HCT116 (cell line): ENCODE data around the gene C9orf85.

Experiments
- EGR1 ChIP-seq: IDR thresholded peaks from 2 replicates; pipeline ENCODE4 v1.6.1; 2012; ENCODE audit warnings: low read depth
- EZH2 ChIP-seq: fragments of 200-600 bp; sonication (generic); IDR thresholded peaks from 2 replicates; pipeline ENCODE4 v1.6.1; 2017; ENCODE audit warnings: antibody characterized with exemption, mixed run types
- EZH2phosphoT487 ChIP-seq: fragments of 200-600 bp; IDR thresholded peaks from 2 replicates; pipeline ENCODE4 v1.6.1; 2018; ENCODE audit warnings: antibody characterized with exemption, borderline replicate concordance
- FOSL1 ChIP-seq: IDR thresholded peaks from 2 replicates; pipeline ENCODE4 v1.6.1; 2012; ENCODE audit warnings: low read depth
- POLR2A ChIP-seq: IDR thresholded peaks from 2 replicates; pipeline ENCODE4 v1.7.0; 2011; ENCODE audit warnings: borderline replicate concordance; ENCODE audit not compliant: insufficient read depth, insufficient read length; ENCODE audit errors: extremely low read depth
- POLR2AphosphoS5 ChIP-seq: IDR thresholded peaks from 2 replicates; pipeline ENCODE4 v1.6.1; 2011; ENCODE audit warnings: mild to moderate bottlenecking, low read depth, low read length, moderate library complexity
- SRF ChIP-seq: IDR thresholded peaks from 2 replicates; pipeline ENCODE4 v1.6.1; 2012; ENCODE audit warnings: low read depth
- ZFX ChIP-seq: fragments of 450-650 bp; IDR thresholded peaks from 2 replicates; pipeline ENCODE4 v1.6.1; 2017
- TF ChIP-seq, protein P1 (sequence below), 3 experiments: fragments of 200-600 bp in 1 of 3; sonication (generic) in 1 of 3; IDR thresholded peaks in 2 of 3; conservative IDR thresholded peaks in 1 of 3; 2 replicates each; pipeline ENCODE4 v1.5.1; 2012 to 2017; ENCODE audit warnings: low read depth in 2 of 3, low read length in 2 of 3, antibody characterized with exemption in 1 of 3, borderline replicate concordance in 1 of 3, control low read depth in 1 of 3, mild to moderate bottlenecking in 1 of 3, mixed read lengths in 1 of 3, mixed run types in 1 of 3, moderate library complexity in 1 of 3; ENCODE audit not compliant: insufficient read depth in 1 of 3

- TF ChIP-seq POLR2A (no peak), ZFX (no peak), FOSL1 (no peak), POLR2AphosphoS5 (no peak), EZH2 (no peak), EGR1 (no peak), EZH2phosphoT487 (no peak), SRF (no peak)
- TF ChIP-seq, protein P1, sequence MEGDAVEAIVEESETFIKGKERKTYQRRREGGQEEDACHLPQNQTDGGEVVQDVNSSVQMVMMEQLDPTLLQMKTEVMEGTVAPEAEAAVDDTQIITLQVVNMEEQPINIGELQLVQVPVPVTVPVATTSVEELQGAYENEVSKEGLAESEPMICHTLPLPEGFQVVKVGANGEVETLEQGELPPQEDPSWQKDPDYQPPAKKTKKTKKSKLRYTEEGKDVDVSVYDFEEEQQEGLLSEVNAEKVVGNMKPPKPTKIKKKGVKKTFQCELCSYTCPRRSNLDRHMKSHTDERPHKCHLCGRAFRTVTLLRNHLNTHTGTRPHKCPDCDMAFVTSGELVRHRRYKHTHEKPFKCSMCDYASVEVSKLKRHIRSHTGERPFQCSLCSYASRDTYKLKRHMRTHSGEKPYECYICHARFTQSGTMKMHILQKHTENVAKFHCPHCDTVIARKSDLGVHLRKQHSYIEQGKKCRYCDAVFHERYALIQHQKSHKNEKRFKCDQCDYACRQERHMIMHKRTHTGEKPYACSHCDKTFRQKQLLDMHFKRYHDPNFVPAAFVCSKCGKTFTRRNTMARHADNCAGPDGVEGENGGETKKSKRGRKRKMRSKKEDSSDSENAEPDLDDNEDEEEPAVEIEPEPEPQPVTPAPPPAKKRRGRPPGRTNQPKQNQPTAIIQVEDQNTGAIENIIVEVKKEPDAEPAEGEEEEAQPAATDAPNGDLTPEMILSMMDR (IDR thresholded peaks at IDR 0.05 in 2 of 3, conservative IDR thresholded peaks at IDR 0.05 in 1 of 3; ENCODE audit: borderline replicate concordance in 1 of 3, insufficient read depth in 1 of 3, low read depth in 2 of 3, low read length in 2 of 3) = no peak
Measured at GRCh38 chr9:71928806-71929205, 17.4 kb downstream of the C9orf85 start.
